GM12873 (cell line): ENCODE measurements around the gene PRRC2B.

ENCODE experiments used
- CTCF ChIP-seq: IDR thresholded peaks from 2 replicates; pipeline ENCODE4 v1.5.1; 2012; ENCODE audit warnings: low read depth, mild to moderate bottlenecking, moderate library complexity, low read length, control low read depth; ENCODE audit not compliant: insufficient read depth; ENCODE audit errors: missing control alignments

PRRC2B gene

GRCh38 chr9:131447148-131447547 lies 53.3 kb downstream of the PRRC2B start:
- no peak for TF ChIP-seq CTCF

GRCh38 chr9:131447600-131447999 lies 53.7 kb downstream of the PRRC2B start:
- no peak for TF ChIP-seq CTCF

GRCh38 chr9:131448818-131449217 lies 54.9 kb downstream of the PRRC2B start:
- TF ChIP-seq CTCF, result no peak

- TF ChIP-seq CTCF, result no peak
Observed at GRCh38 chr9:131449276-131449675, 55.4 kb downstream of the PRRC2B start.

GRCh38 chr9:131454028-131454427 lies 60.1 kb downstream of the PRRC2B start:
- TF ChIP-seq CTCF, result no peak

GRCh38 chr9:131457746-131458145 lies 63.9 kb downstream of the PRRC2B start:
- no peak for TF ChIP-seq CTCF

- no peak for TF ChIP-seq CTCF
Observed at GRCh38 chr9:131459056-131459455, 65.2 kb downstream of the PRRC2B start.
